HCT116 (cell line): ENCODE data around the gene HLA-DPA1. TPM values are rescaled to one million over a fixed set of nuclear protein-coding genes. Genes with fewer than 3 reads are reported as not detected.

ENCODE experiments used
- ATAC-seq: fragments of 200-7000 bp; cut with Tn5 transposase; 2 replicates; pipeline ENCODE4 v1.9.1; 2020; ENCODE audit warnings: mild to moderate bottlenecking, moderate library complexity
- BruUV-seq: library from RNA; stranded (reverse); fragments of 400-500 nt; replicated peaks from 2 replicates; lab custom pipeline; 2021; lab: Mats Ljungman, UMichigan
- CTCF ChIA-PET: fragments of 300-600 bp; sonication (Branson Sonifier 250); formaldehyde crosslinking; loops from one replicate; lab custom pipeline; 2021; ENCODE audit warnings: antibody characterized with exemption; lab: Charles Lee
- POLR2A ChIA-PET: fragments of 300-600, 350-600 bp; sonication (Branson Sonifier 250); formaldehyde crosslinking; loops from one replicate; lab custom pipeline; 2021; ENCODE audit warnings: antibody characterized with exemption; lab: Charles Lee
- RAD21 ChIA-PET, 2 experiments: fragments of 300-600 bp; sonication (Branson Sonifier 250); formaldehyde crosslinking; loops; one replicate each; lab custom pipeline; 2023; ENCODE audit warnings: low total read pairs in 2 of 2; ENCODE audit not compliant: uncharacterized antibody in 2 of 2, unreplicated experiment in 2 of 2, low non-redundant PET in 1 of 2; lab: Charles Lee
- DNase-seq: peaks from one replicate; pipeline ENCODE4 v3.0.0-alpha.2; 2010; ENCODE audit warnings: low read depth, low spot score
- H2AFZ ChIP-seq: fragments of 200-600 bp; shearing (Covaris generic), sonication (generic); 2 replicates; pipeline ENCODE4 v1.6.1; 2017; ENCODE audit warnings: low read depth, mixed run types, mixed read lengths, antibody characterized with exemption, low read length; ENCODE audit not compliant: poor library complexity, severe bottlenecking
- H3K27ac ChIP-seq: 2 replicates; pipeline ENCODE4 v1.5.1; 2012; ENCODE audit warnings: low read depth, low read length
- H3K27me3 ChIP-seq: fragments of 200-600 bp; sonication (generic); 2 replicates; pipeline ENCODE4 v1.6.1; 2016; ENCODE audit warnings: mixed run types, low read length, mixed read lengths; ENCODE audit not compliant: insufficient read depth
- H3K36me3 ChIP-seq, 2 experiments: fragments of 200-500 bp in 1 of 2; fragments of 200-600 bp in 1 of 2; sonication (Bioruptor generic) in 1 of 2; sonication (generic) in 1 of 2; 2 replicates each; pipeline versions ENCODE4 v1.5.1 to v1.6.1; 2014 to 2016; ENCODE audit warnings: low read length in 2 of 2, inconsistent platforms in 1 of 2, mixed read lengths in 1 of 2, mixed run types in 1 of 2; ENCODE audit not compliant: insufficient read depth in 2 of 2, control insufficient read depth in 1 of 2
- H3K4me1 ChIP-seq, 2 experiments: fragments of 200-600 bp in 1 of 2; sonication (generic) in 1 of 2; 2 replicates each; pipeline versions ENCODE4 v1.5.1 to v1.6.1; 2012 to 2017; ENCODE audit warnings: low read length in 2 of 2, inconsistent platforms in 1 of 2, mild to moderate bottlenecking in 1 of 2, mixed read lengths in 1 of 2, mixed run types in 1 of 2, moderate library complexity in 1 of 2; ENCODE audit not compliant: insufficient read depth in 2 of 2, control insufficient read depth in 1 of 2
- H3K4me2 ChIP-seq: fragments of 200-600 bp; sonication (generic); 2 replicates; pipeline ENCODE4 v1.6.1; 2017; ENCODE audit warnings: mixed run types, low read length, mixed read lengths
- H3K4me3 ChIP-seq, 2 experiments: fragments of 200-600 bp in 1 of 2; sonication (generic) in 1 of 2; replicated peaks in 1 of 2; 2 replicates each; pipeline ENCODE4 v1.5.1; 2011 to 2016; ENCODE audit warnings: low read length in 2 of 2, control low read depth in 1 of 2, low read depth in 1 of 2, mild to moderate bottlenecking in 1 of 2, mixed read lengths in 1 of 2, mixed run types in 1 of 2
- H3K79me2 ChIP-seq: fragments of 200-600 bp; sonication (generic); 2 replicates; pipeline ENCODE4 v1.6.1; 2017; ENCODE audit warnings: mild to moderate bottlenecking, mixed run types, low read length, moderate library complexity, mixed read lengths; ENCODE audit not compliant: insufficient read depth
- H3K9ac ChIP-seq: fragments of 200-600 bp; sonication (generic); 2 replicates; pipeline ENCODE4 v1.6.1; 2016; ENCODE audit warnings: low read length, mixed read lengths
- H3K9me2 ChIP-seq: fragments of 200-600 bp; sonication (generic), shearing (Covaris generic); 2 replicates; pipeline ENCODE4 v1.6.1; 2017; ENCODE audit warnings: mixed run types, mild to moderate bottlenecking, moderate library complexity; ENCODE audit not compliant: insufficient read depth
- H3K9me3 ChIP-seq, 2 experiments: fragments of 200-500 bp in 1 of 2; fragments of 200-600 bp in 1 of 2; sonication (Bioruptor generic) in 1 of 2; sonication (generic) in 1 of 2; 2 replicates each; pipeline ENCODE4 v1.6.1; 2014 to 2017; ENCODE audit warnings: low read length in 2 of 2, mixed read lengths in 2 of 2, inconsistent platforms in 1 of 2, low read depth in 1 of 2, mild to moderate bottlenecking in 1 of 2, mixed run types in 1 of 2, moderate library complexity in 1 of 2; ENCODE audit not compliant: control insufficient read depth in 1 of 2, insufficient read depth in 1 of 2
- H4K20me1 ChIP-seq: fragments of 200-600 bp; sonication (generic), shearing (Covaris generic); 2 replicates; pipeline ENCODE4 v1.6.1; 2017; ENCODE audit warnings: mixed run types, mild to moderate bottlenecking, moderate library complexity; ENCODE audit not compliant: insufficient read depth
- CBX3 ChIP-seq: IDR thresholded peaks from 2 replicates; pipeline ENCODE4 v1.6.1; 2012; ENCODE audit warnings: low read depth
- CEBPB ChIP-seq: IDR thresholded peaks from 2 replicates; pipeline ENCODE4 v1.6.1; 2012; ENCODE audit warnings: low read depth
- ELF1 ChIP-seq: IDR thresholded peaks from 2 replicates; pipeline ENCODE4 v1.6.1; 2012; ENCODE audit warnings: low read depth, borderline replicate concordance
- EZH2 ChIP-seq: fragments of 200-600 bp; sonication (generic); IDR thresholded peaks from 2 replicates; pipeline ENCODE4 v1.6.1; 2017; ENCODE audit warnings: antibody characterized with exemption, mixed run types
- JUND ChIP-seq: IDR thresholded peaks from 2 replicates; pipeline ENCODE4 v1.6.1; 2012
- POLR2A ChIP-seq: IDR thresholded peaks from 2 replicates; pipeline ENCODE4 v1.7.0; 2011; ENCODE audit warnings: borderline replicate concordance; ENCODE audit not compliant: insufficient read depth, insufficient read length; ENCODE audit errors: extremely low read depth
- POLR2AphosphoS5 ChIP-seq: IDR thresholded peaks from 2 replicates; pipeline ENCODE4 v1.6.1; 2011; ENCODE audit warnings: mild to moderate bottlenecking, low read depth, low read length, moderate library complexity
- RAD21 ChIP-seq: IDR thresholded peaks from 2 replicates; pipeline ENCODE4 v1.6.1; 2012; ENCODE audit warnings: low read depth, mild to moderate bottlenecking
- SIN3A ChIP-seq: IDR thresholded peaks from 2 replicates; pipeline ENCODE4 v1.6.1; 2012; ENCODE audit warnings: low read depth
- SP1 ChIP-seq: IDR thresholded peaks from 2 replicates; pipeline ENCODE4 v1.6.1; 2012; ENCODE audit warnings: low read depth
- TCF7L2 ChIP-seq: IDR thresholded peaks from 2 replicates; pipeline ENCODE4 v1.7.0; 2011; ENCODE audit warnings: borderline replicate concordance, inconsistent platforms; ENCODE audit not compliant: insufficient read depth, insufficient read length; ENCODE audit errors: extremely low read depth
- ZNF274 ChIP-seq: fragments of 200-500 bp; sonication (Bioruptor generic); IDR thresholded peaks from 2 replicates; pipeline ENCODE4 v1.6.1; 2014; ENCODE audit warnings: mild to moderate bottlenecking, low read depth, low read length, inconsistent platforms
- intact Hi-C: fragments of 100-400 bp; cut with micrococcal nuclease; formaldehyde crosslinking; loops from 2 replicates; pipeline ENCODE4 v1.10.0; 2022
- total RNA-seq: library from RNA; stranded (reverse); gene quantifications from one replicate; pipeline ENCODE4 v1.2.1, GENCODE V29; 2021; ENCODE audit not compliant: unreplicated experiment
- TF ChIP-seq, protein P1 (sequence below), 3 experiments: fragments of 200-600 bp in 1 of 3; sonication (generic) in 1 of 3; IDR thresholded peaks in 2 of 3; conservative IDR thresholded peaks in 1 of 3; 2 replicates each; pipeline ENCODE4 v1.5.1; 2012 to 2017; ENCODE audit warnings: low read depth in 2 of 3, low read length in 2 of 3, antibody characterized with exemption in 1 of 3, borderline replicate concordance in 1 of 3, control low read depth in 1 of 3, mild to moderate bottlenecking in 1 of 3, mixed read lengths in 1 of 3, mixed run types in 1 of 3, moderate library complexity in 1 of 3; ENCODE audit not compliant: insufficient read depth in 1 of 3
- TF ChIP-seq, protein P2 (sequence below): IDR thresholded peaks from 2 replicates; pipeline ENCODE4 v1.6.1; 2012; ENCODE audit warnings: low read depth
- TF ChIP-seq, protein P3 (sequence below): IDR thresholded peaks from 2 replicates; pipeline ENCODE4 v1.6.1; 2012

HLA-DPA1 gene
- total RNA-seq, 1 experiment from 2014 or later, result 0.89 TPM

DNA sequence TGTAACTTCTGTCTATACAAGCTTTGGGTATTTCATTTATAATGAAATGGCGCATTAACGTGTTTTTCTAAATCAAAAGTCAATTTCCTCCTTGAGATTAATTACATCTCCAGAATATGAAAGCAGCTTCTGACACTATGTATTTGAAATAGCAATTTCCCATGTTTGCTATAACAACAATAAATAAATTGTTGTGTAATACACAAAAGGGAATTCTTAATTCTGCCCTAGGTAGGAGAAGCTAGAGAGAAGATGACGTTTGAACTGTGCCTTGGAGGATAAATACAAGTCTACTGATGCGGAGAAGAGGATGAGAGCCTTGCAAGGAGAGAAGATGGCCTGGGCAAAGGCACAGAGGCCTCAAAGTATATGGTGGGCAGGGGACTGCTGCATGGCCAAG lies 56.4 kb downstream of the HLA-DPA1 start:
- Histone ChIP-seq H3K36me3 (no peaks in the 10 kb centered on the region), H3K27ac (no peak overlapping the region), H3K27me3 (peaks cover 8% of the 10 kb centered on the region; the same call in 1 of the 2 replicates), H3K9me2 (no peaks in the 10 kb centered on the region), H4K20me1 (no peaks in the 10 kb centered on the region), H2AFZ (no peak overlapping the region), H3K9ac (no peak overlapping the region), H3K4me1 (peaks cover 0 to 3% of the 10 kb centered on the region in 2 experiments; a peak in 1 of 4 replicates), H3K4me3 (no peak overlapping the region), H3K79me2 (no peaks in the 10 kb centered on the region), H3K4me2 (no peak overlapping the region), H3K9me3 (no peaks in the 10 kb centered on the region)
- ChIA-PET RAD21 (no interaction called here), POLR2A (no interaction called here), CTCF (interaction anchor here (0.7 to 4.3 kb wide), 4 partner anchors 12 to 232 kb away, joined by 3 to 23 read pairs (median 4); partner anchors contain the start of gene HLA-DPB1)
- ATAC-seq (no peak), DNase-seq (no peak)
- BruUV-seq, result no TSS peak
- intact Hi-C loops, result no loop called here
- TF ChIP-seq, protein P1, sequence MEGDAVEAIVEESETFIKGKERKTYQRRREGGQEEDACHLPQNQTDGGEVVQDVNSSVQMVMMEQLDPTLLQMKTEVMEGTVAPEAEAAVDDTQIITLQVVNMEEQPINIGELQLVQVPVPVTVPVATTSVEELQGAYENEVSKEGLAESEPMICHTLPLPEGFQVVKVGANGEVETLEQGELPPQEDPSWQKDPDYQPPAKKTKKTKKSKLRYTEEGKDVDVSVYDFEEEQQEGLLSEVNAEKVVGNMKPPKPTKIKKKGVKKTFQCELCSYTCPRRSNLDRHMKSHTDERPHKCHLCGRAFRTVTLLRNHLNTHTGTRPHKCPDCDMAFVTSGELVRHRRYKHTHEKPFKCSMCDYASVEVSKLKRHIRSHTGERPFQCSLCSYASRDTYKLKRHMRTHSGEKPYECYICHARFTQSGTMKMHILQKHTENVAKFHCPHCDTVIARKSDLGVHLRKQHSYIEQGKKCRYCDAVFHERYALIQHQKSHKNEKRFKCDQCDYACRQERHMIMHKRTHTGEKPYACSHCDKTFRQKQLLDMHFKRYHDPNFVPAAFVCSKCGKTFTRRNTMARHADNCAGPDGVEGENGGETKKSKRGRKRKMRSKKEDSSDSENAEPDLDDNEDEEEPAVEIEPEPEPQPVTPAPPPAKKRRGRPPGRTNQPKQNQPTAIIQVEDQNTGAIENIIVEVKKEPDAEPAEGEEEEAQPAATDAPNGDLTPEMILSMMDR (IDR thresholded peaks at IDR 0.05 in 2 of 3, conservative IDR thresholded peaks at IDR 0.05 in 1 of 3; ENCODE audit: borderline replicate concordance in 1 of 3, insufficient read depth in 1 of 3, low read depth in 2 of 3, low read length in 2 of 3), result no peak
- TF ChIP-seq, protein P2, sequence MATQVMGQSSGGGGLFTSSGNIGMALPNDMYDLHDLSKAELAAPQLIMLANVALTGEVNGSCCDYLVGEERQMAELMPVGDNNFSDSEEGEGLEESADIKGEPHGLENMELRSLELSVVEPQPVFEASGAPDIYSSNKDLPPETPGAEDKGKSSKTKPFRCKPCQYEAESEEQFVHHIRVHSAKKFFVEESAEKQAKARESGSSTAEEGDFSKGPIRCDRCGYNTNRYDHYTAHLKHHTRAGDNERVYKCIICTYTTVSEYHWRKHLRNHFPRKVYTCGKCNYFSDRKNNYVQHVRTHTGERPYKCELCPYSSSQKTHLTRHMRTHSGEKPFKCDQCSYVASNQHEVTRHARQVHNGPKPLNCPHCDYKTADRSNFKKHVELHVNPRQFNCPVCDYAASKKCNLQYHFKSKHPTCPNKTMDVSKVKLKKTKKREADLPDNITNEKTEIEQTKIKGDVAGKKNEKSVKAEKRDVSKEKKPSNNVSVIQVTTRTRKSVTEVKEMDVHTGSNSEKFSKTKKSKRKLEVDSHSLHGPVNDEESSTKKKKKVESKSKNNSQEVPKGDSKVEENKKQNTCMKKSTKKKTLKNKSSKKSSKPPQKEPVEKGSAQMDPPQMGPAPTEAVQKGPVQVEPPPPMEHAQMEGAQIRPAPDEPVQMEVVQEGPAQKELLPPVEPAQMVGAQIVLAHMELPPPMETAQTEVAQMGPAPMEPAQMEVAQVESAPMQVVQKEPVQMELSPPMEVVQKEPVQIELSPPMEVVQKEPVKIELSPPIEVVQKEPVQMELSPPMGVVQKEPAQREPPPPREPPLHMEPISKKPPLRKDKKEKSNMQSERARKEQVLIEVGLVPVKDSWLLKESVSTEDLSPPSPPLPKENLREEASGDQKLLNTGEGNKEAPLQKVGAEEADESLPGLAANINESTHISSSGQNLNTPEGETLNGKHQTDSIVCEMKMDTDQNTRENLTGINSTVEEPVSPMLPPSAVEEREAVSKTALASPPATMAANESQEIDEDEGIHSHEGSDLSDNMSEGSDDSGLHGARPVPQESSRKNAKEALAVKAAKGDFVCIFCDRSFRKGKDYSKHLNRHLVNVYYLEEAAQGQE, result no peak
- TF ChIP-seq ELF1 (no peak), ZNF274 (no peak), EZH2 (no peak), JUND (no peak), RAD21 (no peak), CEBPB (no peak), SP1 (no peak), SIN3A (no peak), CBX3 (no peak), TCF7L2 (no peak), POLR2AphosphoS5 (no peak), POLR2A (no peak)
- TF ChIP-seq, protein P3, sequence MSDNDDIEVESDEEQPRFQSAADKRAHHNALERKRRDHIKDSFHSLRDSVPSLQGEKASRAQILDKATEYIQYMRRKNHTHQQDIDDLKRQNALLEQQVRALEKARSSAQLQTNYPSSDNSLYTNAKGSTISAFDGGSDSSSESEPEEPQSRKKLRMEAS, result no peak
- TF ChIP-seq, all 23 proteins: peak for 0
